Astrocyte of the spinal cord (primary cell): Measurements from ENCODE around the gene IL24.

Experiments used
- DNase-seq: peaks from one replicate; pipeline ENCODE4 v3.0.0; 2011; ENCODE audit warnings: low read depth, low spot score
- H3K4me3 ChIP-seq: 2 replicates; pipeline ENCODE4 v1.5.1; 2011; ENCODE audit warnings: low read depth, mild to moderate bottlenecking, low read length, moderate library complexity
- in situ Hi-C: cut with HindIII; loops from 2 replicates; pipeline ENCODE4 v1.10.0; 2017; ENCODE audit warnings: low sequenced_read_pairs
- TF ChIP-seq, protein P1 (sequence below): IDR thresholded peaks from 2 replicates; pipeline ENCODE4 v1.5.1; 2012; ENCODE audit warnings: low read depth, mild to moderate bottlenecking, low read length, inconsistent platforms

The IL24 gene

DNA sequence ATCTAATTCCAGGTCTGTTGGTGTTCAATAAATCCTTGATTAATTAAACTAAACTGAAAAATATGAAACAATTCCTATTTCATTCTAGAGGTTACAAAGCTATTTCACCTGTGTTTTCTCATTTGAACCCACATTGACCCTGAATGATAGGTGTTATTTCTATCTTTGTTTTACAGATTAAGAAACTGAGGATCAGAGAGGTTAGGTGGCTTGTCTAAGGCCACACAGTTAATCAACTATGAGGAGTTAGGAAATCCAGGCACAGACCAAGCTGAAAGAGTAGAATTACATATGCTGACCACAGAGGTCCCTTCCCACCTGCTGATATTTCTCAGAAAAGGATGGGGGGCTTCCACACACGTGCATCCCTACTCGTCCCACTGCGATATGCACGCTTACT lies 48.5 kb downstream of the IL24 start:
- in situ Hi-C loops: no loop called here
- H3K4me3 ChIP-seq: no peak overlapping the region
- TF ChIP-seq, protein P1, sequence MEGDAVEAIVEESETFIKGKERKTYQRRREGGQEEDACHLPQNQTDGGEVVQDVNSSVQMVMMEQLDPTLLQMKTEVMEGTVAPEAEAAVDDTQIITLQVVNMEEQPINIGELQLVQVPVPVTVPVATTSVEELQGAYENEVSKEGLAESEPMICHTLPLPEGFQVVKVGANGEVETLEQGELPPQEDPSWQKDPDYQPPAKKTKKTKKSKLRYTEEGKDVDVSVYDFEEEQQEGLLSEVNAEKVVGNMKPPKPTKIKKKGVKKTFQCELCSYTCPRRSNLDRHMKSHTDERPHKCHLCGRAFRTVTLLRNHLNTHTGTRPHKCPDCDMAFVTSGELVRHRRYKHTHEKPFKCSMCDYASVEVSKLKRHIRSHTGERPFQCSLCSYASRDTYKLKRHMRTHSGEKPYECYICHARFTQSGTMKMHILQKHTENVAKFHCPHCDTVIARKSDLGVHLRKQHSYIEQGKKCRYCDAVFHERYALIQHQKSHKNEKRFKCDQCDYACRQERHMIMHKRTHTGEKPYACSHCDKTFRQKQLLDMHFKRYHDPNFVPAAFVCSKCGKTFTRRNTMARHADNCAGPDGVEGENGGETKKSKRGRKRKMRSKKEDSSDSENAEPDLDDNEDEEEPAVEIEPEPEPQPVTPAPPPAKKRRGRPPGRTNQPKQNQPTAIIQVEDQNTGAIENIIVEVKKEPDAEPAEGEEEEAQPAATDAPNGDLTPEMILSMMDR: no peak
- no peak for DNase-seq

DNA sequence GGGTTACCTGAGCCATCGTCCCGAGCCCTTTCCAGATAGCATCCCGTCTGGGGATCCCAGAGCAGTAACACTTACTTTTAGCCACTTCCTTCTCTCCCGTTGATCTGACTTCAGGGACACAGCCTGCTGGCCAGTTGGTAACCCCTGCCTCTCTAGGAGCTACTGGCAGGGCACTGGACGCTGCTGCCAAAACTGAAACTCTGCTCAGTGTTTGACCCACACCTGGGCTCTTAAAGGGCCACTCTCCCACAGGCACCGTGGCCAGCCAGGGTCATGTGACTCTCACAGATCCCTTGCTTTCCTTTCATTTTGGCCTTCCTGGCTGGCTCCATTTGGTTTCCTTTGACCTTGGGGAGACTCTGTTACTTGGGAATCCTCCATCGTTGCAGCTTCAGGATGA lies 49.0 kb downstream of the IL24 start, which contains the start of gene PIGR:
TSS of gene PIGR (minus strand) at position 206 of the 400 bp plus-strand sequence. CDS start 5,935 bp downstream, outside the sequence.
- no peak for DNase-seq
- no peak within 1 kb of the TSS for H3K4me3 ChIP-seq
- in situ Hi-C loops: no loop called here
- TF ChIP-seq, protein P1: no peak

DNA sequence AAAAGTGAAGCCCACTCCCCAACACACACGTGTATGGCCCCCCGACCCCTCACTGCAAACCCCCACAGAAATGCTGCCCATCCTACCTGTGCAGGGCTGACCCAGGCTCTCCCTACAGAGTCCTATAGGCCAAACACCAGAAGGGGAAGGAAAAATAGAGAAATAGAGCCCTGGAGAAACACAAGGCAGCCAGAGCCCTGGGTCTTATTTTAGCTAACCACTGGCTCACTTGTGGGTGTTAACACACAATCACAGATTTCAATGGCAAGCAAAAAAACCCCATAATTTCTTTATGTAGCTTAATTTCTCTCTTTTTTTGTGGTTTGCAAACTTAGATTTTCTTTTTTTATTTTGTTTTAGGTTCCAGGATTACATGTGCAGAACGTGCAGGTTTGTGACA lies 50.0 kb downstream of the IL24 start:
- TF ChIP-seq, protein P1: no peak
- DNase-seq: no peak
- in situ Hi-C loops: no loop called here
- H3K4me3 ChIP-seq: no peak overlapping the region

DNA sequence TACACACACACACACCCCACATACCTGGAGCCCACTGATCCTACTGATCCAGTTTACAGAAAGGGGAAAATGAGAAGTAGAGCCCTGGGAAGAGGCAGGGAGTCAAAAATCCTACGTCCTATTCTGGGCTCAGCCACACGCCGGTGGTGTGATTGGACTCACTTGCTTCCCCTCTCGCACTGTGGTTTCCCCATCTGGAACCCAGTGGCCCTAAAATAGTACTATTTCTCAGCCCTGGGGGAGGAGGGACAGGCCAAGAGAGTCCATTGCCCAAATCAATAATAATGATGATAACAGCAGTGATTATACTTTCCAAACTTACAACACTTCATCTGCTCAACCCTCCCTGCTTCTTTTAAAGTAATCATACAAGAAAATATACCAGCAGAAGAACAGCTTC lies 52.0 kb downstream of the IL24 start:
- in situ Hi-C loops: no loop called here
- no peak for DNase-seq
- H3K4me3 ChIP-seq: no peak overlapping the region
- TF ChIP-seq, protein P1: no peak

DNA sequence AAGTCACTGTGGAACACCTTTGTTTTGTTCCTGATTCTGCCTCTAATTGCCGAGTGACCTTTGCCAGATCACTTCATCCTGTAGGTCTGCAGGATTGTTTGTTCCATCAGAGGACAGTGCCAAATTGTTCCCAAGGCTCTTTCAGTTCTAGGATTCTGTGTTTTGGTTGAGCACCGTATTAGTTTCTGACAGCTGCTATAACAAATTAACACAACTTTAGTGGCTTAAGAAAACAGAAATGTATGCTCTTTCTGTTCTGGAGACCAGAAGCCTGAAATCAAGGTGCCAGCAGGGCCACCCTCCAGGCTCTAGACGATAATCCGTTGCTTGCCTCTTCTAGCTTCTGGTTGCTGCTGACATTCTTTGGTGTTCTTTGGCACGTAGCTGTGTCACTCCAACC lies 52.4 kb downstream of the IL24 start:
- TF ChIP-seq, protein P1: no peak
- DNase-seq: no peak
- in situ Hi-C loops: no loop called here
- H3K4me3 ChIP-seq: no peak overlapping the region

DNA sequence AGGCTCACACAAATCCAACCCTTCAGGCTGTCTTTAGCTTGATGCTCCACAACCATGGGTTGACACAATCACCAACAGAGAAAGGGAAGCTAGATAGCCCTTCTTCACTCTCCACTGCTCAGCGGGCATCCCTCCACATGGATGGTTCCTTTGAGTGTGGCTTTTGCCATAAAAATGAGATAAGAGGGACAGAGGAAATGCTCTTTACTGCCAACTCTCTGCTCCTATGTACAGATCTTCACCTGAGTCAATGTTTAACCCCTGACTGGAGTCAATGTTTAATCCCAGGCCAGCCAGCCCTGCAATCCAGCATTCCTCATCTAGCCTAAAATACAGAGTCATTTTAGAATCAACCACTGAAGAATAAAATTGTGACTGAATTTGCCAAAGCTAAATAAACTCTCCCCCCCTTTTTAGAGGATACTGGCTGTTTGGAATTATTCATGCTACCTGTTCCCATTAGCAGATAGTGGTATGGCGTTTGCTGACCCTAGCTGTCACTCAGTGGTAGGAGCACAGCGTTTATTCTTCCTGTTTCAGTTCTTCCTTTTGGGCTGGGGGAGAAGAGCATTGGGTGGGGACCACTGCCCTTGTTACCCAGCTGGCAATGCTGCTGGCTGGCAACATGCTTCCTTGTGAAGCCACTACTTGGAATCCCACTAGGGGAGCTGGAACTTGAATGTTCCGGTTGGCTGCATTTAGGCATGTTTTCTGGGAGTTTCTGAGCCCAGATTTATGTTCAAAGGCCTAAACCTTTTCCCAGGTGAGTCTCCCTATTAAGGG lies 54.3 kb downstream of the IL24 start:
- TF ChIP-seq, protein P1: no peak
- H3K4me3 ChIP-seq: no peak overlapping the region
- no peak for DNase-seq
- in situ Hi-C loops: no loop called here
